ENCODE results near the gene GRHL1. TPM values are rescaled to one million over a fixed set of nuclear protein-coding genes. Genes with fewer than 3 reads are reported as not detected.

Gene GRHL1
- total and polyA plus RNA-seq, 2 donors (not counting 3 experiments of a cell fraction or from before 2014, with no cell fraction given) = 0.37 to 1.1 TPM

- Histone ChIP-seq H3K9me3 (replicated peaks; ENCODE audit: control insufficient read depth, insufficient read depth, low read length) (no peaks in the 10 kb centered on the region), H3K4me2 (ENCODE audit: insufficient read depth, low read length) (no peak overlapping the region), H2AFZ (ENCODE audit: low read depth, low read length) (no peak overlapping the region), H4K20me1 (replicated peaks; ENCODE audit: control insufficient read depth, extremely low read depth, insufficient read depth, low read length) (no peaks in the 10 kb centered on the region), H3K9ac (replicated peaks; ENCODE audit: extremely low read depth, insufficient read depth, low read length) (no peak overlapping the region), H3K36me3 (ENCODE audit: control insufficient read depth in 2 of 2, extremely low read depth in 1 of 2, insufficient read depth in 2 of 2, low read length in 2 of 2) (no peaks in the 10 kb centered on the region), H3K4me1 (ENCODE audit: control insufficient read depth, extremely low read depth, insufficient read depth, low read length) (peaks cover 7% of the 10 kb centered on the region), H3K4me3 (replicated peaks in 1 of 3; ENCODE audit: insufficient read depth in 1 of 3, low read depth in 1 of 3, low read length in 3 of 3) (no peak overlapping the region), H3K27ac (ENCODE audit: insufficient read depth, low read depth, low read length) (no peak overlapping the region), H3K27me3 (ENCODE audit: control insufficient read depth in 2 of 2, insufficient read depth in 2 of 2, low read length in 2 of 2) (no peaks in the 10 kb centered on the region), H3K79me2 (ENCODE audit: control insufficient read depth, insufficient read depth, low read length) (no peaks in the 10 kb centered on the region), H3K9me1 (replicated peaks; ENCODE audit: control insufficient read depth, extremely low read depth, insufficient read depth, low read length) (no peaks in the 10 kb centered on the region)
- no TSS peak for BruUV-seq (replicated peaks)
- ChIA-PET CTCF (interaction anchor here (1.1 to 16.1 kb wide), 9 partner anchors 9 to 257 kb away, joined by 3 to 151 read pairs (median 6); no protein-coding TSS in a partner anchor), POLR2A (no interaction called here)
- FAIRE-seq = no peak
- TF ChIP-seq POLR2AphosphoS5 (IDR thresholded peaks at IDR 0.05; ENCODE audit: insufficient read depth, low read depth, low read length) (no peak), FOS (IDR thresholded peaks at IDR 0.05; ENCODE audit: borderline replicate concordance, insufficient read depth, low read length) (no peak), GATA2 (IDR thresholded peaks at IDR 0.05; ENCODE audit: insufficient read depth, insufficient read length, low read depth, low read length) (no peak), JUN (IDR thresholded peaks at IDR 0.05; ENCODE audit: borderline replicate concordance, insufficient read depth, insufficient read length, low read depth) (no peak)
- dilution Hi-C loops (cut with MboI; ENCODE audit: extremely low pct_ligation_motif_present, low sequenced_read_pairs) (no loop called here), intact Hi-C loops (cut with micrococcal nuclease) (loop anchor here (5.0 kb wide), 1 partner anchor 215 kb away; no protein-coding TSS in a partner anchor)
- no peak for DNase-seq (ENCODE audit: low read depth, low spot score)
Measured at GRCh38 chr2:10027660-10028330, 76.3 kb downstream of the GRHL1 start.

GRCh38 chr2:10028407-10028987, 77.0 kb downstream of the GRHL1 start:
- peaks cover 7% of the 10 kb centered on the region for H3K4me1 ChIP-seq (ENCODE audit: control insufficient read depth, extremely low read depth, insufficient read depth, low read length)
- H3K4me3 ChIP-seq (replicated peaks in 1 of 3; ENCODE audit: insufficient read depth in 1 of 3, low read depth in 1 of 3, low read length in 3 of 3) = no peak overlapping the region
- no peaks in the 10 kb centered on the region for H3K36me3 ChIP-seq (ENCODE audit: control insufficient read depth in 2 of 2, extremely low read depth in 1 of 2, insufficient read depth in 2 of 2, low read length in 2 of 2)
- H2AFZ ChIP-seq (ENCODE audit: low read depth, low read length) = peak overlapping the region; percentile 88
- DNase-seq (ENCODE audit: low read depth, low spot score) (no peak), FAIRE-seq (peak; percentile 43)
- TF ChIP-seq CTCF (IDR thresholded peaks at IDR 0.05; ENCODE audit: extremely low read depth in 1 of 2, insufficient read depth in 1 of 2, low read depth in 1 of 2, low read length in 2 of 2) = no peak
- TF ChIP-seq POLR2AphosphoS5 (IDR thresholded peaks at IDR 0.05; ENCODE audit: insufficient read depth, low read depth, low read length) = no peak
- dilution Hi-C loops (cut with MboI; ENCODE audit: extremely low pct_ligation_motif_present, low sequenced_read_pairs) (no loop called here), intact Hi-C loops (cut with micrococcal nuclease) (loop anchor here (5.0 kb wide), 1 partner anchor 216 kb away; no protein-coding TSS in a partner anchor)
- H3K27me3 ChIP-seq (ENCODE audit: control insufficient read depth in 2 of 2, insufficient read depth in 2 of 2, low read length in 2 of 2) = no peaks in the 10 kb centered on the region
- ChIA-PET POLR2A (no interaction called here), CTCF (interaction anchor here (1.1 to 16.1 kb wide), 10 partner anchors 8 to 258 kb away, joined by 3 to 151 read pairs (median 6); no protein-coding TSS in a partner anchor)
- H4K20me1 ChIP-seq (replicated peaks; ENCODE audit: control insufficient read depth, extremely low read depth, insufficient read depth, low read length) = no peaks in the 10 kb centered on the region
- H3K79me2 ChIP-seq (ENCODE audit: control insufficient read depth, insufficient read depth, low read length) = no peaks in the 10 kb centered on the region
- BruUV-seq (replicated peaks) = no TSS peak
- no peaks in the 10 kb centered on the region for H3K9me1 ChIP-seq (replicated peaks; ENCODE audit: control insufficient read depth, extremely low read depth, insufficient read depth, low read length)
- H3K27ac ChIP-seq (ENCODE audit: insufficient read depth, low read depth, low read length) = no peak overlapping the region
- H3K4me2 ChIP-seq (ENCODE audit: insufficient read depth, low read length) = no peak overlapping the region
- no peaks in the 10 kb centered on the region for H3K9me3 ChIP-seq (replicated peaks; ENCODE audit: control insufficient read depth, insufficient read depth, low read length)
- no peak overlapping the region for H3K9ac ChIP-seq (replicated peaks; ENCODE audit: extremely low read depth, insufficient read depth, low read length)

Measured in endothelial cell of umbilical vein (primary cell).